HG03039 (cell line): Measurements from ENCODE around the gene GOLGA3.
A peak's percentile ranks its signal among the peaks of the same experiment; 100 is the strongest.
"Not testable (repeated sequence)": the region's sequence is repeated elsewhere in the genome, so short reads cannot be mapped to it uniquely, and the experiment has no call there.

ENCODE experiments used
- ATAC-seq: cut with Tn5 transposase; IDR thresholded peaks from one replicate; pipeline ENCODE4 v1.9.1; 2021; ENCODE audit warnings: mild to moderate bottlenecking, moderate library complexity; ENCODE audit not compliant: unreplicated experiment

Gene GOLGA3, protein sequence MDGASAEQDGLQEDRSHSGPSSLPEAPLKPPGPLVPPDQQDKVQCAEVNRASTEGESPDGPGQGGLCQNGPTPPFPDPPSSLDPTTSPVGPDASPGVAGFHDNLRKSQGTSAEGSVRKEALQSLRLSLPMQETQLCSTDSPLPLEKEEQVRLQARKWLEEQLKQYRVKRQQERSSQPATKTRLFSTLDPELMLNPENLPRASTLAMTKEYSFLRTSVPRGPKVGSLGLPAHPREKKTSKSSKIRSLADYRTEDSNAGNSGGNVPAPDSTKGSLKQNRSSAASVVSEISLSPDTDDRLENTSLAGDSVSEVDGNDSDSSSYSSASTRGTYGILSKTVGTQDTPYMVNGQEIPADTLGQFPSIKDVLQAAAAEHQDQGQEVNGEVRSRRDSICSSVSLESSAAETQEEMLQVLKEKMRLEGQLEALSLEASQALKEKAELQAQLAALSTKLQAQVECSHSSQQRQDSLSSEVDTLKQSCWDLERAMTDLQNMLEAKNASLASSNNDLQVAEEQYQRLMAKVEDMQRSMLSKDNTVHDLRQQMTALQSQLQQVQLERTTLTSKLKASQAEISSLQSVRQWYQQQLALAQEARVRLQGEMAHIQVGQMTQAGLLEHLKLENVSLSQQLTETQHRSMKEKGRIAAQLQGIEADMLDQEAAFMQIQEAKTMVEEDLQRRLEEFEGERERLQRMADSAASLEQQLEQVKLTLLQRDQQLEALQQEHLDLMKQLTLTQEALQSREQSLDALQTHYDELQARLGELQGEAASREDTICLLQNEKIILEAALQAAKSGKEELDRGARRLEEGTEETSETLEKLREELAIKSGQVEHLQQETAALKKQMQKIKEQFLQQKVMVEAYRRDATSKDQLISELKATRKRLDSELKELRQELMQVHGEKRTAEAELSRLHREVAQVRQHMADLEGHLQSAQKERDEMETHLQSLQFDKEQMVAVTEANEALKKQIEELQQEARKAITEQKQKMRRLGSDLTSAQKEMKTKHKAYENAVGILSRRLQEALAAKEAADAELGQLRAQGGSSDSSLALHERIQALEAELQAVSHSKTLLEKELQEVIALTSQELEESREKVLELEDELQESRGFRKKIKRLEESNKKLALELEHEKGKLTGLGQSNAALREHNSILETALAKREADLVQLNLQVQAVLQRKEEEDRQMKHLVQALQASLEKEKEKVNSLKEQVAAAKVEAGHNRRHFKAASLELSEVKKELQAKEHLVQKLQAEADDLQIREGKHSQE (N-terminal part only)

DNA sequence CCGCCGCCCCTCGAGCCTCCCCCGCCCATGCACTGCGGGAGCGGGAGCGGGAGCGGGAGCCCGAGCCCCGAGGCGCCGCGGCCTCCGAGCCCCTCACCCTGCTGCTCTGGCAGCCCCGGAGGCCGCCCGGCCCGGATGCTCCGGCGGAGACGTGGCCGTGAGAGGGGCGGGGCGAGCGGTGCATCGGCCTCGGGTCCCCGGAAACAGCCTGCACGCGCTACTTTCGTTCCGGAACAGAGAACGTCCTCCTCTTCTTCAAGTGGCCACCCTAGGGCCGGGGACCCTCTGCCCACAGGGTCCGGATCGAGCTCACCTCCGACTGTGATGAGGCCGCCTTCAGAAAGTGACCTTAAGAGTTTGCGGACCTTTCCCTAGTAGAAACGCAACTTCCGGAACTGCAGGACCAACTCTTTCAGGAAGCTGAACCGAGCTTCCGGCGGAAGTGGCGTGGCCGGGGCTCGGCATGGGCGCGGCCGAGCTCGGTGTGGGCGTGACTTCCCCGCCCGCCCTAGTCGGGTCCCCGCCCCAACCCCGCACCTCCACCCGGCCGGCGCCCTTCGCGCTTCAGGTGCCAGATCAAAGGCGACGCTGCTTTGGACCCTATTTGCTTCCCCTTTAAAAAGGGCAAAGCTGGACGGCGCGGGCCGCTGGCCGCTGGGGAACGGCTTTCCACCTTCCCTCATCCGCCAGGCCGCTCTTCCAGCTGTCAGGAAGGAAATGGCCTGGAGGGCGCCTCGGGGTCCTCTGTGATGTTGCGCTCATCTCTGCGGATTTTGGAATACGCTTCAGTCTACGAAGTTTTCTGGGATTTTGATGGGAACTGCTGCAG is at the start of gene GOLGA3:
Gene GOLGA3 (minus strand): TSS at position 164 of the 829 bp plus-strand sequence. CDS start 6,741 bp downstream, outside the sequence.
- ATAC-seq, result peak; percentile 83

DNA sequence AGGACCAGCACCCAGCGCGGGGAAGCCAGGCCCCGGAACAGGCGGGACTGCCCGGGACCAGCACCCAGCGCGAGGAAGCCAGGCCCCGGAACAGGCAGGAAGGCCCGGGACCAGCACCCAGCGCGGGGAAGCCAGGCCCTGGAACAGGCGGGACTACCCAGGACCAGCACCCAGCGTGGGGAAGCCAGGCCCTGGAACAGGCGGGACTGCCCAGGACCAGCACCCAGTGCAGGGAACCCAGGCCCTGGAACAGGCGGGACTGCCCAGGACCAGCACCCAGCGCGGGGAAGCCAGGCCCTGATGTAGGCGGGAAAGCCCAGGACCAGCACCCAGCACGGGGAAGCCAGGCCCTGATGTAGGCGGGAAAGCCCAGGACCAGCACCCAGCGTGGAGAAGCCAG is 46.0 kb upstream of the GOLGA3 start:
- not testable (repeated sequence) for ATAC-seq

DNA sequence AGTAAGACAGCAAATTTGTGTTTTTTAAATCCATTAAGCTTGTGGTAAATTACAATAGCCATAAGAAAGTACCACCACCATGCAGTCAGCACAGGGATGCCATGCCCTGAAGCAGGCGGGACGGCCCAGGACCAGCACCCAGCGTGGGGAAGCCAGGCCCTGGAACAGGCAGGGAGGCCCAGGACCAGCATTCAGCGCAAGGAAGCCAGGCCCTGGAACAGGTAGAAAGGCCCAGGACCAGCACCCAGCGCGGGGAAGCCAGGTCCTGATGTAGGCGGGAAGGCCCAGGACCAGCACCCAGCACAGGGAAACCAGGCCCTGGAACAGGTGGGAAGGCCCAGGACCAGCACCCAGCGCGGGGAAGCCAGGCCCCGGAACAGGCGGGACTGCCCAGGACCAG is 45.5 kb upstream of the GOLGA3 start:
- no peak for ATAC-seq

DNA sequence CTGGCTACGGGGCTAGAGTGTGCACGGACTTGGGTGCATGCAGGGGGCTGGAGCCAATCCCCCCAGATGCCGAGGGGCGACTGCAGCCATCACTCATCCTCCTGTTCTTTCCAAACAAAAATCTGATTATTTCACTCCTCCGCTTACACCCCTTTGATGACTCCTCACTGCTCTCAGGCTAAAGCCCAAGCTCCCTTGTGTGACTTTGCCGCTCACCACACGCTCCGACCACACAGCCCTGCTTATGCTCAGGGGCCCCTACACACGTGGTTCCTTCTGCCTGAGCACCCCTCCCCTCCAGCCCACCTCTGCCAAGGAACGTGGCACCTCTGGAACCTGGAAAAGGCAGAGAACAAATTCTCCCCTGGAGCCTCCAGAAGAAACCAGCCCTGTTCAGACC is 45.1 kb upstream of the GOLGA3 start:
- ATAC-seq, result no peak

DNA sequence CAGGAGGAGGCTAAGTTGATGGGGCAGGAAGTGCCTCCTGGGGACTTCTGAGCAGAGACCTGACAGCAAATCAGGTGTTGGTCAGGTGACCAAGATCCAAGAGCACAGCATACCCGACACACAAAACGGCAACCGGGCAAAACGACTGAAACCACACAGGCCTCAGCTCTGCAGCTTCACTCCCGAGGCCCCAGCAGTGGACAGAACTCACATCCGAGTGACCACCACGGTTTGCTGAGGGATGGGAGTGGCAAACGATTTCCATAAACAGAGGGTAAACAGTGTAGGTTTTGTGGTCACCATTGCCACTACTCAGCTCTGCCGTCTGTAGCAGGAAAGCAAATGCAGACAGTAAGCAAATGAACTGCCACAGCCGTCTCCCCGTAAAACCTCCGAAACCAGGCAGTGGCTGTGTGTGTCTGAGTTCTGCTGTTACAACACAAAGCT is 44.3 kb upstream of the GOLGA3 start:
- ATAC-seq, result no peak

DNA sequence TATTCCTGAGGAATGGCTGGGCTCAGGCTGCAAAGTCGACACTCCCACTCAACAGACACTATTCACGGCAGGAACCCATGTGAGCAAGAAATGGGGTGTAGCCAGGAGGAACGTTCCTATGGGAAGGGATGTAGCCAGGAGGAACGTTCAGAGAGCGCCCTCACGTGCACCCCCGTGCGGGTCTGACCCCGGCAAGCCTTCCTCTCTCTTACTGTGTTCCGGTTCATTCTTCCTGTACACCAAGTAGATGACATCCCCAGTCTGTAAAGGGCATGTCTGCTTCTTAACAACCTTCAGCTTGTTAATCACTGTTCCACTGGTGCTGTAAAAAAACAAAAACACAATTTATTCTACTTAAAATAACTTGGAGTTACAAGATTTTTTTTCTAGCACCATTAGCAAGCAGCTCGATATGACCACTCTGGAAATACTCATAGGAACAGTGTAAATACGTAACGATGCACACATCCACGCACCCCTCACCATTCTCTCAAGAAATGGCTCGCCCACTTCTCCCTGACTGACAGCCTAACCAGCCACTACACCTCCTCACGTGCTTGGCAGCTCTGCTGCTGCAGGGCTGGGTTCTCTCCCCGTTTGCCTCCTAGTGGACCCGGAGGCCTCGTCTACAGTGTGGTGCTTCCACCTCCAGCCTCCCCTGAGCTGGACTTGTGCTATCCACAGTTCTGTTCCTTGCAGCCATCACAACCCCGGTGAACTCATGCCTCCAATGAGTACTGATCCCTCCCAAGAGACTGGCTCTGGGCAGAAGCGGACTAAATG is 43.6 kb upstream of the GOLGA3 start:
- ATAC-seq, result no peak

DNA sequence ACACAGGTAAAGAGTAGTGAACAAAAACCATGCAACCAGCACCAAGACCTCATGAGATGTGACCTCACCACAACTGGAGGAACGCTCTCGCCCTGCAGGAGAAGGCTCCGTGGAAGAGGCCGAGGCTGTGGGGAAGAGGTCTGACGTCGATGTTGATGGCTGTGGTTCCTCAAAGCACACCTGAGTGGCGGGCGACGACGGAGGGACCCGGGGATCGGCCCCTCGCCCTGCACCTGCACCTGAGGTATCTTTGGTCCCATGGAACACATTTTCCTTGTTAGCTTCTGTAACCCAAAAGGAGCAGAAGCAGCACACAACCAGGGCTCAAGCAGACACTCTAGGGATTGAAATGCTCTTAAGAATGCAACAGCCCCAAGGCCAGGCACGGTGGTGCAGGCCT is 40.9 kb upstream of the GOLGA3 start:
- ATAC-seq, result no peak

DNA sequence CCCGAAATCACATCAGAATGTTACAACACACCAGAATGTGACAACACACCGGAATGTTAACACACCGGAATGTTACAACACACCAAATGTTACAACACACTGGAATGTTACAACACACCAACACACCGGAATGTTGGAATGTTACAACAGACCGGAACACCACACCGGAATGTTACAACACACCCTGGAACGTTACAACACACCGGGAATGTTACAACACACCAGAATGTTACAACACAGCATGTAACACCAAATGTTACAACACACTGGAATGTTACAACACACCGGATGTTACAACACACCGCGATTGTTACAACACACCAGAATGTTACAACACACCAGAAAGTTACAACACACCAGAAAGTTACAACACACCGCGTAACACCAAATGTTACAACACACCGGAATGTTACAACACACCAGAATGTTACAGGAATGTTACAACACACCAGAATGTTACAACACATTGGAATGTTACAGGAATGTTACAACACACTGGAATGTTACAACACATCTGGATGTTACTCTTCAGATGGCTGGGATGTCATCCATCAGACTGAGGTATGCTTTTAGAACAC is 37.7 kb upstream of the GOLGA3 start:
- ATAC-seq, result no peak

DNA sequence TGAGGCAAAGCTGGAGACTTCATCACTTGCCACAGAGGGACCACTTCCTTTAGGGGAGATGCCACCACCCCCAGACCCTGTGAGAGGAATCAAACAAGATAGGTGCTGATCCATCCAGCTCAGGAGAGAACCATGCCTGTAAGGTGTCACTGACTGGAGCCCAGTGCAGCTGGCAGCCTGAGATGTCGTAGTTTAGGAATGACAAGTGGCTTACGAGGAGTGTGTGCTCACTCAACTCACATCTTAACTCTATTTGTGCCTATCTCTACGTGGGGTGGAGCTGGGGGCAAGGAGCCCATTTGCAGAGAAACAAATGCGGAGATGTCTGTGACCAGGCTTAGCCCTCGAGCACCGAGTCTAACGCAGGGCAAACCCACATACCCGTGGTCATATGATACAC is 32.9 kb upstream of the GOLGA3 start:
- no peak for ATAC-seq

DNA sequence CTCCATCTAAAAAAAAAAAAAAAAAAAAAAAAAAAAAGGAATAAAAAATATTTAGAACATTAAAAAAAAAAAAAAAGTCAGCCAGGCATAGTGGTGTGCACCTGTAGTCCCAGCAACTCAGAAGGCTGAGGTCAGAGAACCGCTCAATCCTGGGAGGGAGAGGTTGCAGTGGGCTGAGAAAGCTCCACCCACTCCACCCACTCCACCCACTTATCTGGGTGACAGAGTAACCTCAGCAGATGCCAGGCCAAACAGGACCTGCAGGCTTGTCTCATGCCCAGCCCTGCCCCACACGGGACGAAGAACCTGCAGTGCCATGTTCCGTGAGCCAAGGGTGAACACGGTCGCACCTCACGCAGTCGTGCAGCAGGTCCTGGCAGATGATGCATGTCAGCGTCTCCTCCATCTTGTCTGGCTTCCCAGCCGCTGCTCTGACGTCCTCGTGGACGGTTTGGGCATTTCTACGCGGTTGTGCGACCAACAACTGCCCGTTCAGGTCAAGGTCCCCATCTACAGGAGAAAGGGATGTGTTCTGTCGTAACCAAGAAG is 30.1 kb upstream of the GOLGA3 start:
- no peak for ATAC-seq

DNA sequence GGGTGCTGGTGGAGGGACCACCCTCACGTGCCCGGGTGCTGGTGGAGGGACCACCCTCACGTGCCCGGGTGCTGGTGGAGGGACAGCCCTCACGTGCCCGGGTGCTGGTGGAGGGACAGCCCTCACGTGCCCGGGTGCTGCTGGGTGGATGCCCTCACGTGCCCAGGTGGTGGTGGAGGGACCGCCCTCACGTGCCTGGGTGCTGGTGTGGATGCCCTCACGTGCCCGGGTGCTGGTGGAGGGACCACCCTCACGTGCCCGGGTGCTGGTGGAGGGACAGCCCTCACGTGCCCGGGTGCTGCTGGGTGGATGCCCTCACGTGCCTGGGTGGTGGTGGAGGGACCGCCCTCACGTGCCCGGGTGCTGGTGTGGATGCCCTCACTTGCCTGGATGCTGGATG is 28.4 kb upstream of the GOLGA3 start:
- ATAC-seq, result not testable (repeated sequence)

DNA sequence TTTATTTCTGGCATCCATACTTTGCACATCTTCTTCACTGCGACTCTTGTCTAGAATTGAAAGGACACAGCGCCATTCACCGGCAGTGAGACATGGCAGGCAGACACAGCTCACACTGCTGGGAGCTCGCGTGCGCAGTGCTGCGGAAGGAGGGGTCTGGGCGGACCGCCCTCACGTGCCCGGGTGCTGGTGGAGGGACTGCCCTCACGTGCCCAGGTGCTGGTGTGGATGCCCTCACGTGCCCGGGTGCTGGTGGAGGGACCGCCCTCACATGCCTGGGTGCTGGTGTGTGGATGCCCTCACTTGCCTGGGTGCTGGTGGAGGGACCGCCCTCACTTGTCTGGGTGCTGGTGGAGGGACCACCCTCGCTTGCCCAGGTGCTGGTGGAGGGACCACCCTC is 27.9 kb upstream of the GOLGA3 start:
- ATAC-seq, result no peak

DNA sequence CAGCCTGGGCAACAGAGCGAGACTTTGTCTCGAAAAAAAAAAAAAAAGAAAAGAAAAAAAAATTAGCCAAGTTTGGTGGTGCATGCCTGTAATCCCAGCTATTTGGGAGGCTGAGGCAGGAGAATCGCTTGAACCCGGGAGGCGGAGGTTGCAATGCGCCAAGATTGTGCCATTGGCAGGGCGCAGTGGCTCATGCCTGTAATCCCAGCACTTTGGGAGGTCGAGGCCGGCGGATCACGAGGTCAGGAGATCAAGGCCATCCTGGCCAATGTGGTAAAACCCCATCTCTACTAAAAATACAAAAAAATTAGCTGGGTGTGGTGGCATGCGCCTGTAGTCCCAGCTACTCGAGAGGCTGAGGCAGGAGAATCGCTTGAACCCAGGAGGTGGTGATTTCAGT is 26.5 kb upstream of the GOLGA3 start:
- ATAC-seq, result not testable (repeated sequence)

DNA sequence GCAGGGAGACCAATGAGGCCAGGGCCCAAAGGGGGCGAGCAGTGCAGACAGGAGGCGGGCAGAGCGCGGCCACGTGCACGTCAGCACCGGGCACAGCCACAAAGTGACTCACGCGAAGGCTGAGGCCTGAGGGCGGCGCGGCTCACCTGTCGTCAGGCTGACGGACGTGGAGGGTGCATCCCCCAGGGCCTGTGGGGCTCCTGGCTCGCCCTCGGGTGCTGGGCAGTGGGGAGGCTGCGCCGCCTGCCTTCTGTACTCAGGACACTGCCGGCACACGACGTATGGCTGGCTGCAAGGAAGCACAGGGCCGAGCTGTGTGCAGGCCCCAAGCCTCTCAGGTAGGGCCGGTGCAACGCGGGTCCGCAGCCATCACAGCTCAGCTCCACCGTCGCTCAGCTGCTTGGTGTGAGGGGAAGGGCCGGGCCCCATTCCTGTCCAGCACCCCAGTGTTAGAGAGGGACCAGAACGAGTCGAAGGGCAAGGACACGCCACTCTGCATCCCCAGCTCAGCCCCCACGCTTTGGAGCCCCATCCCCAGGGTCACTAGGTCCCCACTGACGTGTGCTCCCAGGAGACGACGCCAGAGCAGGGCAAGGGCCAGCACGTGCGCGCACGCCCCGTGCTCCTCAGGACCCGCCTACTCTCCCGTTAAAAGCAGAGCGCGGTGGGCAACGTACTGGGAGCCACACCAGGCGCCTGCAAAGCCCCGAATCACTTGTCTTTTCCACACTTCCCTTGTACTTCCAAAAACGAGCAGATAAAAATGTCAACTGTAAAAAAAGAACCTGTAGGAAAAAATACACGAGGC is 24.8 kb upstream of the GOLGA3 start:
- no peak for ATAC-seq

DNA sequence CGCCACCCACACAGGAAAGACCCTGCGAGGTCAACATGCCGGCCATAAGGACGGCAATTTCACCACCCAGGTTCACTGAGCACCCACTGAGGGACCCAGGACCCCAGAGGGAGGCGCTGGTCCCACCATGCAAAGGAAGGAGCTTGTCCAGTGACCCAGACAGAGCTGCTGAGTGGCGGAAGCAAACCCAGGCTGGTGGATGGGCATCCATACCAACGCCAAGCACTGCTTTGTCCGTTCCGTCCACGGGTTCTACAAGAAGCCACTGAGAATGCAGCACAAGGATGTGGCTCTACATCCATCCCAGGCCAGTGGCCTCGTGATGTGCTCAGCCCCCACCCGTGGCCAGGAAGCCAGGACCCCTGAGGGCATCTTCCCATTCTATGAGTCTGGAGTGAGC is 23.8 kb upstream of the GOLGA3 start:
- ATAC-seq, result no peak

DNA sequence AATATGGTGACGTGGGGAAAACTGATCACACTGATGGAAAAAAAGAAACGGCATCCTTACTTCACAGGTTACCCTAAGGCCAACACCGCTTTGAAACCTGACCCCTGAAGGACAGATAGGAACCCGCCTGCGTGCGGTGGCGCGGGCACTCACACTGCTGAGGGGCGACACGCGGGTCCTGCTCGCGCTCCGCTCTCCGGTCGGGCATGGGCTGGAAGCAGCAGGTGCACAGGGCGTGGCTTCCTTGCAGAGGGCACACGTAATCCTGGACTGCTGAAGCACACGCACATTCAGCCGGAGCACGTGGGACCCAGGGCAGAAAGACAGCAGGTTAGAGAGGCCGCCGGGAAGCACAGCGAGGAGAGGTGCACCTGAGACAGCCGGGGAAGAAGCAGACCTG is 22.8 kb upstream of the GOLGA3 start:
- ATAC-seq, result no peak

DNA sequence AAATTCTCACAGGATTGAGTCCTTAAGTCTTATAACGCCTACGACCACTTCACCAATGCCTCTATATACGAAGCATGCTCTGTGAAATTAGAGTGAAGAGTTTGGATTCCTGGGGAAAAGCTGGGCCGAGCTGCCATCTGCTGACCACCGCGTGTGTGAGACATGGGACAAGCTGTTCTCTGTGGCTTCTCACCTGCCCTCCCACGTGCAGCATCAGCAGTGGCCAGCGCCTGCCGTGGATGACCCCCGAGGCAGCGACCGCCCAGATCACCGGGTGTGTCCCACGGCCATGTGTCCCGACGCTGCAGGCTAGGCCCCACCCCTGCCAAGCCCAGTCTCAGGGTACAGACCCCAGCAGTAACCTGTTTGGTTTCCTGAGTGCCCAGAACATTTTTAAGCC is 21.6 kb upstream of the GOLGA3 start:
- no peak for ATAC-seq

DNA sequence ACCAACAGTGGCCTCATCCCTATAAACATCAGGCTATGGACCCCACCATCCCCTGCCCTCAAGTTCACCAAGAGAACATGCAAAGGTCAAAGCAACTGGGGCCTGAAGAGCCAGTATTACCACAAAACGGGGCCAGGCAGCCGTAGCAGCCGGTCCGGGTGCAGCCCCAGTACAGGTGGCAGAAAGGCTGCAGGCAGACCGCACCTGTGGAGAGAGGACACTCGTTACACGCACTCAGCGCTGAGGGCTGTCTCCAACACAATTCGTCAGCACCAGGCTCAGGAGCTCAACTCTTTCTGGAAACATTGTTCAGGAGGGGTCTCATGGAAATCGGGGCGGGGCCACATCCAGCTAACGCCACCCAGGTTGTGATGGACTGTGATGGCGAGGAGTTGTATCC is 19.9 kb upstream of the GOLGA3 start:
- no peak for ATAC-seq
